GM12865 (cell line): Measurements from ENCODE around the gene CNTNAP2.
A peak's percentile ranks its signal among the peaks of the same experiment; 100 is the strongest.

Experiments
- DNase-seq: peaks from one replicate; pipeline ENCODE4 v3.0.0; 2010; ENCODE audit warnings: low read depth
- H3K4me3 ChIP-seq: 2 replicates; pipeline ENCODE4 v1.5.1; 2011; ENCODE audit warnings: mild to moderate bottlenecking, low read depth, low read length, control low read depth
- TF ChIP-seq, protein P1 (sequence below): IDR thresholded peaks from 2 replicates; pipeline ENCODE4 v1.5.1; 2011; ENCODE audit warnings: low read length, control low read depth, low read depth, inconsistent platforms; ENCODE audit not compliant: insufficient read depth; ENCODE audit errors: missing control alignments

Gene CNTNAP2

DNA sequence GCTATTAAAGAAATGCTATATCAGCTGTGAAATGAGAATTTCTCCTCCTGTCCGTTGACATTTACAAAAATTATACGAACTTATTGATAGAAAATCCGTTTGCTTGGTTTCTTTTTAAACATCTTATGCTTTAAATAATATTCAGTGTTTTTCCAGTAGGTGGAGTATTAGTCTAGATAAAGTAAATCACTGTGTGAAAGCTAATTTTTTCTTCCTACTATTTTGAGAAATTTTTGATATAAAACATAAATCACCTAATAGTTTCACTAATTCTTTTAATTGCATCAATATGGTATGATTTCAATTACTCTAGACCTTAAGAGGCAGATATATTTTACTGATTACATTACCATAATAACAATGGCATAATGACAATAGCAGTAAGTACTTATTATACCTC lies 2138.7 kb downstream of the CNTNAP2 start:
- no peak for DNase-seq
- H3K4me3 ChIP-seq, result no peak overlapping the region
- TF ChIP-seq, protein P1, sequence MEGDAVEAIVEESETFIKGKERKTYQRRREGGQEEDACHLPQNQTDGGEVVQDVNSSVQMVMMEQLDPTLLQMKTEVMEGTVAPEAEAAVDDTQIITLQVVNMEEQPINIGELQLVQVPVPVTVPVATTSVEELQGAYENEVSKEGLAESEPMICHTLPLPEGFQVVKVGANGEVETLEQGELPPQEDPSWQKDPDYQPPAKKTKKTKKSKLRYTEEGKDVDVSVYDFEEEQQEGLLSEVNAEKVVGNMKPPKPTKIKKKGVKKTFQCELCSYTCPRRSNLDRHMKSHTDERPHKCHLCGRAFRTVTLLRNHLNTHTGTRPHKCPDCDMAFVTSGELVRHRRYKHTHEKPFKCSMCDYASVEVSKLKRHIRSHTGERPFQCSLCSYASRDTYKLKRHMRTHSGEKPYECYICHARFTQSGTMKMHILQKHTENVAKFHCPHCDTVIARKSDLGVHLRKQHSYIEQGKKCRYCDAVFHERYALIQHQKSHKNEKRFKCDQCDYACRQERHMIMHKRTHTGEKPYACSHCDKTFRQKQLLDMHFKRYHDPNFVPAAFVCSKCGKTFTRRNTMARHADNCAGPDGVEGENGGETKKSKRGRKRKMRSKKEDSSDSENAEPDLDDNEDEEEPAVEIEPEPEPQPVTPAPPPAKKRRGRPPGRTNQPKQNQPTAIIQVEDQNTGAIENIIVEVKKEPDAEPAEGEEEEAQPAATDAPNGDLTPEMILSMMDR, result no peak

DNA sequence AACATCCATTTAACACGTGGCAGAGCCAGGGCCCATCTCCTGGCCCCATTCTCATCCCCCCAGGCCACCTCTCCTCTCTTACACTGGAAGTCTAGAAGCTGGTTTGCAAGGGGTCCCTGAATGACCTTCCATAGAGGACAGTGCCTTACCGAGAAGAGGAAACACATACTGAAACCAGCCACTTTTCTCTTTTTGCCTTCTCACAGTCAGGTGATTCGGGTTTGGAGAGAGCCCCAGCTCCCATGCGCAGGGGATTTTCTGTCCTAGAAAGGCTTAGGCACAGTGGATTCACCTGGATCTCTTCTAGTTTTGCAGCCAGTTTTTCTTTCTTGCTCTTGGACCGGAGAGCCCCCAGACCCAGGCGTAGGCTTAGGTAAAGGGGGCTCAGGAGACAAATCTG lies 2139.8 kb downstream of the CNTNAP2 start:
- TF ChIP-seq, protein P1, result no peak
- no peak for DNase-seq
- H3K4me3 ChIP-seq, result no peak overlapping the region

DNA sequence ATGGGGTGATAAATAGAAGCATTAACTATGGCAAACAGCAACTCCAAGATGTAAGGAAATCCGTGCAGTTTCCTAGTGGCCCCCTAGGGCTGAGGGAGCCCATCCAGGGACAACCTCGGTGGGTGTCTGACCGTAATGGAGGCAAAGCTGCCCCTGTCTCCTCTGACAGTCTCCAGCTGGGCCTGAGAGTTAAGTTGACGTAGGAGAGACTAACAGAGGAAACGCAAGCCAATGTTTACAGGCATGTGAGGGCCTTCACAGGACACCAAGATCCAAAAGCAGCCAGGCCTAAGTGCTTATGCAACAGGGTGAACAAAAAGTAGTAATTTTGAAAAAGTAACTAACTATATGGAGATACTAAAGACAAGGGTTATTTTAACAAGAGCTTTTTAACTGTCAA lies 2144.0 kb downstream of the CNTNAP2 start:
- no peak overlapping the region for H3K4me3 ChIP-seq
- DNase-seq, result no peak
- TF ChIP-seq, protein P1, result no peak

DNA sequence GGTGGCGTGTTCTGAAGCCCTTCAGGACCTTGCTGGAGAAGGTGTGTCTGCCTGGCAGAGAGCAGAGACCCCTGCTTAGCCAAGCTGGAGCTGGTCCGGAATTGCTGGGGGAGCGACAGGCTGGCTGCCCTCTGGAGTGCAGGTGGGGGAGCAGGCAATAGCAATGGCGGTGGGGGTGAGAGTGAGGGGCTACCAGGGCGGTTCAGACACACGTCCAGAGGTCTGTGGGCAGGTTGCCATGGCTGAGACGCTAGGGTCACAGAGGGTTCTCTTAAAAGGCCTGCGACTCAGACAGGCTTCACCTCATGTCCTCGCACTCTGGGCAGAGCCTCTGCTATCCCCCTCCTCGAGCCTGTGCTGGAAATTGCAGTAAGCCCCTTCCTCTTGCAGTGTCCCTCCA lies 2144.9 kb downstream of the CNTNAP2 start:
- TF ChIP-seq, protein P1, result no peak
- no peak for DNase-seq
- H3K4me3 ChIP-seq, result no peak overlapping the region

DNA sequence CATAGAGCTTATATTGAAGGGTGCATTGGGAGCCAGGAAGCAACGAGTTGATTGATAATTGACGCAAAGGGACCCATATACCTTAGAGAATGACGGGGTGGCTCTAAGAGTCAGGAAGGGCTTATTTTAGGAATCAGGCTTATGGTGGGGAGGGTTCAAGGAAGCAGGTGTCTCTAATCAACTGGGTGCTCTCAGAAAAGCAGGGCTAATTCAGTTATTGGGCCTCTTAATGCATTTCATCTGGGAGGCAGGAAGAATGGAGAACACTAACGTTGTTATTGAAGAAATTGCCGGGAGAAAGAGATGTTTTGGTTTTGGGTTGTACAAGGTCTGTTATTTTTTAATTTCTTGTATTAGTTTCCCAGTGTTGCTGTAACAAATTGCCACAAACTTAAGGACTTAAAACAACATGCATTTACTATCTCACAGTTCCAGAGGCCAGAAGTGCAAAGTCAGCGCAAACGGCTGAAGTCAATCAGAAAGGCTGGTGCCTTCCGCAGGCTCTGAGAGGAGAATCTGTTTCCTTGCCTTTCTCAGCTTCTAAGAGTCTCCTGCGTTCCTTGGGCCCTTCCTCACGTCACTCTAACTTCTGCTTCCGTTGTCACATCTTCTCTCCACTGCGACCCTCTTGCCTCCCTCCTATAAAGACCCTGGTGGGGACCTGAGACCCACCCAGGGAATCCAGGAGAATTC lies 2145.5 kb downstream of the CNTNAP2 start:
- TF ChIP-seq, protein P1, result no peak
- H3K4me3 ChIP-seq, result no peak overlapping the region

DNA sequence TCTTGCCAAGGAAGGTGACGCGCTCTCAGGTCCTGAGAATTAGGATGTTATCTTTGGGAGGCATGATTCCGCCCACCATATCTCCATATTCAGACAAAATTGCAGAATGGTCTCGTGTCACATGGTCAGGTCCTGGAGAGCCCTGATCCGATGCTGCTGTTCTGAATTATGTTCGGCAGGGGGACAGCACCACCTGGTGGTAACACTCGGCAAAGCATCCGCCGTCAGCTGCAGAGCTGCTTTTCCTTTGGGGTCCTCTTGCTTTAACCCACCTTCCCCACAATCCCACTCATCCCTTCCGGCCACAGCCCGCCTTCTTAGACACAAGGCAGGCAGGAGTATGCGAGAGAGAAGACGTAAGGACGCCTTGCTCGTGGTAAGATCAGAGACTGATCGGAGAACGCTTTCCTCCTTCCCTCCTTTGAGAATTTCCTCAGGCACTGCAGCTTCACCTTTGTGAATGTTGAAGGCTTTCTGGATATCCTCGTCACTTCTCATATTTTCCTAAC lies 2146.2 kb downstream of the CNTNAP2 start:
- TF ChIP-seq, protein P1, result peak; percentile 94
- DNase-seq, result peak; percentile 57
- no peak overlapping the region for H3K4me3 ChIP-seq

More for the DNA sequence above, 2145.5 kb downstream of the CNTNAP2 start:
- DNase-seq, result no peak
